ENCODE data around the gene COX6A2. TPM values are rescaled to one million over a fixed set of nuclear protein-coding genes. Genes with fewer than 3 reads are reported as not detected.

The COX6A2 gene
- total RNA-seq, 1 experiment from 2014 or later = not detected

- no peak overlapping the region for H3K4me3 Mint-ChIP-seq
- CTCF ChIA-PET = interaction anchor here (0.6 to 12.2 kb wide), 3 partner anchors 8 to 477 kb away, joined by 3 to 221 read pairs (median 4); partner anchors contain the start of genes HSD3B7, SLC5A2 and TGFB1I1
These were observed 34.0 kb upstream of the COX6A2 start for GRCh38 chr16:31461921-31462804.

More at GRCh38 chr16:31461921-31462804, 34.0 kb upstream of the COX6A2 start:
- H3K36me3 Mint-ChIP-seq = peaks cover 15% of the 10 kb centered on the region; the same call in 1 of the 2 replicates
- H3K4me1 Mint-ChIP-seq = peaks cover 12% of the 10 kb centered on the region
- no peak overlapping the region for H3K27ac Mint-ChIP-seq
- ATAC-seq = no peak
- TF ChIP-seq IRF2 (CRISPR knock-in tag; IDR thresholded peaks at IDR 0.05; ENCODE audit: borderline replicate concordance, low read depth) = no peak
- TF ChIP-seq CBFB (CRISPR knock-in tag; IDR thresholded peaks at IDR 0.05; ENCODE audit: low read depth) = no peak
- no peak for TF ChIP-seq ATF3 (CRISPR knock-in tag; conservative IDR thresholded peaks at IDR 0.05)
- no peak for TF ChIP-seq E2F5 (CRISPR knock-in tag; IDR thresholded peaks at IDR 0.05)
- no peak for TF ChIP-seq USF2 (CRISPR knock-in tag; IDR thresholded peaks at IDR 0.05)
- no peak for TF ChIP-seq OVOL2 (CRISPR knock-in tag; IDR thresholded peaks at IDR 0.05; ENCODE audit: borderline replicate concordance)
- TF ChIP-seq USF1 (CRISPR knock-in tag; IDR thresholded peaks at IDR 0.05) = no peak
- no peak for TF ChIP-seq E2F1 (CRISPR knock-in tag; IDR thresholded peaks at IDR 0.05)
- TF ChIP-seq TP53 (CRISPR knock-in tag; IDR thresholded peaks at IDR 0.05) = no peak
- no peak for TF ChIP-seq ZNF532 (CRISPR knock-in tag; IDR thresholded peaks at IDR 0.05; ENCODE audit: borderline replicate concordance)
- TF ChIP-seq NFE2L1 (CRISPR knock-in tag; IDR thresholded peaks at IDR 0.05) = no peak
- TF ChIP-seq SMAD3 (CRISPR knock-in tag; IDR thresholded peaks at IDR 0.05; ENCODE audit: borderline replicate concordance) = no peak
- TF ChIP-seq ERG (CRISPR knock-in tag; IDR thresholded peaks at IDR 0.05) = no peak
- no peak for TF ChIP-seq ZNF219 (CRISPR knock-in tag; IDR thresholded peaks at IDR 0.05; ENCODE audit: borderline replicate concordance)
- no peak for TF ChIP-seq CREB1 (CRISPR knock-in tag; IDR thresholded peaks at IDR 0.05)
- no peak for TF ChIP-seq FOXK1 (CRISPR knock-in tag; IDR thresholded peaks at IDR 0.05)
- TF ChIP-seq CREM (CRISPR knock-in tag; IDR thresholded peaks at IDR 0.05) = no peak
- no peak for TF ChIP-seq PRDM15 (CRISPR knock-in tag; IDR thresholded peaks at IDR 0.05)
- no peak for DNase-seq (ENCODE audit: low spot score)
- POLR2A ChIA-PET = no interaction called here
- no peaks in the 10 kb centered on the region for H3K9me3 Mint-ChIP-seq
- no peaks in the 10 kb centered on the region for H3K27me3 Mint-ChIP-seq (ENCODE audit: low read depth)
